Activated CD4-positive, alpha-beta memory T cell treated with anti-CD3 and anti-CD28 coated beads for 36 hours (primary cell): ENCODE measurements around the gene SLC28A2. TPM values are rescaled to one million over a fixed set of nuclear protein-coding genes. Genes with fewer than 3 reads are reported as not detected.
"Not testable (repeated sequence)": the region's sequence is repeated elsewhere in the genome, so short reads cannot be mapped to it uniquely, and the experiment has no call there.

Experiments used
- CTCF ChIA-PET: fragments of 350-600 bp; sonication (Branson Sonifier 250); formaldehyde crosslinking; loops from one replicate; lab custom pipeline; 2021; ENCODE audit warnings: antibody characterized with exemption, inconsistent platforms; lab: Charles Lee
- POLR2A ChIA-PET: fragments of 350-600 bp; sonication (Branson Sonifier 250); formaldehyde crosslinking; loops from one replicate; lab custom pipeline; 2021; ENCODE audit warnings: antibody characterized with exemption; lab: Charles Lee
- DNase-seq: peaks from one replicate; pipeline ENCODE4 v3.0.0-alpha.2; 2020
- H3K27ac Mint-ChIP-seq: one replicate; pipeline ENCODE4 v1.8.0; 2021; ENCODE audit warnings: mixed read lengths
- H3K27me3 Mint-ChIP-seq: one replicate; pipeline ENCODE4 v1.8.0; 2021; ENCODE audit warnings: mixed read lengths
- H3K36me3 Mint-ChIP-seq: one replicate; pipeline ENCODE4 v1.8.0; 2021; ENCODE audit warnings: mixed read lengths
- H3K4me1 Mint-ChIP-seq: one replicate; pipeline ENCODE4 v1.8.0; 2021; ENCODE audit warnings: low read depth, mixed read lengths
- H3K4me3 Mint-ChIP-seq: one replicate; pipeline ENCODE4 v1.8.0; 2021; ENCODE audit warnings: mild to moderate bottlenecking, mixed read lengths
- H3K9me3 Mint-ChIP-seq: one replicate; pipeline ENCODE4 v1.8.0; 2021; ENCODE audit warnings: mixed read lengths
- intact Hi-C: fragments of 100-400 bp; cut with micrococcal nuclease; formaldehyde crosslinking; loops from one replicate; pipeline ENCODE4 v1.15.1; 2023
- total RNA-seq, 2 experiments: library from RNA; stranded (reverse); gene quantifications; one replicate each; pipeline ENCODE4 v1.2.3, GENCODE V29; 2021

The SLC28A2 gene
- total RNA-seq, 2 experiments from 2014 or later: not detected

GRCh38 chr15:45231864-45232562 lies 20.0 kb upstream of the SLC28A2 start:
- DNase-seq: no peak
- intact Hi-C loops: no loop called here
- Mint-ChIP-seq H3K4me1 (no peaks in the 10 kb centered on the region), H3K36me3 (peaks cover 5% of the 10 kb centered on the region), H3K27me3 (peaks cover 2% of the 10 kb centered on the region), H3K4me3 (no peak overlapping the region), H3K9me3 (peaks cover 30% of the 10 kb centered on the region), H3K27ac (no peak overlapping the region)
- ChIA-PET CTCF (no interaction called here), POLR2A (no interaction called here)

DNA sequence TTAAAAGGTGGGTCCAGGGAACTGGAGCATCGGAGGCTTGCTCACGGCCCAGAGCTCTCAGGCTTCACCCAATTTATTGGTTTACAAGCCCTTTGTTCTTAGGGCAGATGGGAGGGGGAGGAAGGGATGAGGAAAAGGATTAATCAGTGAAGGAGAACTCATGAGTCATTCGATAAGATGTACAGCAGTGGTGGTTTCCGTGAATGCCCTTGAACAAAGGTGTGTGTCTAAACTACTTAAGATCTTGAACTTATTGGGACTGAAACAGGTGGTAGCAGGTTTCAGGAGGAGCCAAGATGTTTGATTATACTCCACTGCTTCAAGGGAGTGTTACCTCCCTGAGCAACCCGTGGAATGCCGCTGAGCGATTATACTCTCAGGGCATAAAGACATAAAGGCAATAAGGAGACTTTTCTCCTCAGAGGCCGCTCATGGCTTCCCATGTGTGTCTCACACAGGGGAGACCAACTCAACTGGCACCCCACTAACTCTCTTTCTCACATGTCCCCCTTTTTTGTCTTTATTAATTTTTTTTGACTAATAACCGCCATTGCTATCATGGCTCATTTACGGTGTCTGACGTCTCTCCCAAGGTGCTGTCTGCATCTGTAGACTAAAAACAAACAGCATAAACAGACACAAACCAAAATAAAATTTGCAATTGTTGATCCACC lies 17.3 kb upstream of the SLC28A2 start:
- intact Hi-C loops: no loop called here
- Mint-ChIP-seq H3K4me1 (no peaks in the 10 kb centered on the region), H3K4me3 (no peak overlapping the region), H3K27ac (no peak overlapping the region), H3K36me3 (peaks cover 9% of the 10 kb centered on the region), H3K9me3 (peaks cover 51% of the 10 kb centered on the region), H3K27me3 (peaks cover 5% of the 10 kb centered on the region)
- ChIA-PET CTCF (interaction anchor here (0.9 to 1.1 kb wide), 2 partner anchors 45 to 164 kb away, joined by 3 to 4 read pairs; no protein-coding TSS in a partner anchor), POLR2A (interaction anchor here (0.7 kb wide), 1 partner anchor 10 kb away, joined by 3 read pairs; no protein-coding TSS in a partner anchor)
- DNase-seq: no peak

DNA sequence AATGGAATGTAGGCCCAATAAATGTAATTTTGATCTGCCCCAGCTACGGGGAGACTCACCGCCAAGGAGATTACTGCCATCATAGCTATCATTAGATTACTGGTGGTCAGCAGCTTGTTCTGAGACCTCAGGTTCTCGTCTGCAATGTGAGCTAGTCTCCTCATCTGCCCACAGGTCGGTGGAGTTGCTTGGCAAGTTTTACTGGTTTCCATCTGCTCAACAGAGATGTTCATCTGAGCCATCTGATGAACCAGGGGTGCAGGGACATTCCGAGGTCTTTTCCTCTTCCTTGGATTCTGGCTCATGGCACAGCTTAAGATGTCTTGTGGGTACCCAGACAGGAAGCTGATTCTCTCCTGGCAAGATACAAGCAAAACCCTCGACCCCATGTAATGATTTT lies 15.2 kb upstream of the SLC28A2 start:
- H3K9me3 Mint-ChIP-seq: peaks cover 72% of the 10 kb centered on the region
- H3K4me3 Mint-ChIP-seq, POLR2A ChIA-PET, intact Hi-C loops, H3K27me3 Mint-ChIP-seq, CTCF ChIA-PET, H3K27ac Mint-ChIP-seq, H3K4me1 Mint-ChIP-seq, DNase-seq: not testable (repeated sequence)
- H3K36me3 Mint-ChIP-seq: peaks cover 15% of the 10 kb centered on the region

DNA sequence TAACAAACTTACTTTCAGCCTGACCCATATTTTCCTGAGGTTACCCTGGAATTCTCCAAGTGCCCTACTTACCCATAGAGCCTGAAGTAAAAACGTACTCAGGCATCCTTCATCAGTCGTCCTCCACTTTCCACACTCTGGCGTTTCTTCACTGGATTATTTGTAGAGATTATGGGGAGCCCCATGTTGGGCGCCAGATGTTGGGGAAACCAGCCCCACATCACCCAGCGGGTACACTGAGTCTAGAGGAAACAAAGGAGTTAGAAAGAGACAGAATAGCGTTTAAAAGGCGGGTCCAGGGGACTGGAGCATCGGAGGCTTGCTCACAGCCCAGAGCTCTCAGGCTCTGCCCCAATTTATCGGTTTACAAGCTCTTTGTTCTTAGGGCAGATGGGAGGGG lies 9.7 kb upstream of the SLC28A2 start:
- POLR2A ChIA-PET: no interaction called here
- no peak for DNase-seq
- CTCF ChIA-PET: no interaction called here
- peaks cover 3% of the 10 kb centered on the region for H3K27me3 Mint-ChIP-seq
- intact Hi-C loops: no loop called here
- H3K9me3 Mint-ChIP-seq: peaks cover 80% of the 10 kb centered on the region
- H3K27ac Mint-ChIP-seq: no peak overlapping the region
- peaks cover 38% of the 10 kb centered on the region for H3K36me3 Mint-ChIP-seq
- no peak overlapping the region for H3K4me3 Mint-ChIP-seq
- H3K4me1 Mint-ChIP-seq: no peaks in the 10 kb centered on the region

DNA sequence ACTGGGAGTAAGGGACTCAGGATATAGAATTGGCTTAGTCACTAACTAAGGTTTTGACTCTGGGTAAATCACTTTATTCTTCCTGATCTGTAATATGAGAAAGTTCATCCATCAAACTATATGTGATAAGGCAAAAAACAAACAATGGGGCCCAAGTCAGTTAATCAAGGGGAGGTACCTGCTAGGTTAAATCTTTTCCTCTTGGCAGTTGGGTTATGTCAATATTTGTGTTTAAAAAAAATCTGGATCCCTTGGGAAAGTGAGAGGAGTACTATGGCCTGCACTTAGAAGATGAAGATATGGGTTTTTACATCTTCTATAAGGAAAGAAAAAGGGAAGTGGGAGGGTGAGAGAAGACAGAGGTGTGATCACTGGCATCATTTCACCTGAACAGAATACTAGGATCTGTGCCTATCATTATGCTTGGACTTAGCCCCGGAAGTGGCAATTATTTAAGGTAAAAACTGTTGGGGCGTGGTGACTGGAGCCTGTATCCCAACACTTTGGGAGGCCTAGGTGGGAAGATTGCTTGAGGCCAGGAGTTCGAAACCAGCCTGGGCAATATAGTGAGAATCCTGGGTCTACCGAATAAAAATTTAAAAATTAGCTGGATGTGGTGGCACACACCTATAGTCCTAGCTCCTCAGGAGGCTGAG lies 2.8 kb upstream of the SLC28A2 start:
- Mint-ChIP-seq H3K4me3 (no peak overlapping the region), H3K27ac (no peak overlapping the region), H3K9me3 (peaks cover 16% of the 10 kb centered on the region), H3K36me3 (peaks cover 23% of the 10 kb centered on the region), H3K27me3 (no peaks in the 10 kb centered on the region), H3K4me1 (no peaks in the 10 kb centered on the region)
- no peak for DNase-seq
- ChIA-PET POLR2A (no interaction called here), CTCF (interaction anchor here (0.6 to 1.1 kb wide), 2 partner anchors 131 to 132 kb away, joined by 3 read pairs; no protein-coding TSS in a partner anchor)
- intact Hi-C loops: no loop called here

GRCh38 chr15:45253330-45253729 lies 1.3 kb downstream of the SLC28A2 start:
- Mint-ChIP-seq H3K27me3 (no peaks in the 10 kb centered on the region), H3K36me3 (peaks cover 11% of the 10 kb centered on the region), H3K4me3 (no peak overlapping the region), H3K9me3 (no peaks in the 10 kb centered on the region), H3K4me1 (no peaks in the 10 kb centered on the region), H3K27ac (no peak overlapping the region)
- POLR2A ChIA-PET: no interaction called here
- no peak for DNase-seq
- intact Hi-C loops: no loop called here
- CTCF ChIA-PET: interaction anchor here (0.6 to 1.6 kb wide), 6 partner anchors 20 to 90 kb away, joined by 3 to 10 read pairs (median 4); no protein-coding TSS in a partner anchor

DNA sequence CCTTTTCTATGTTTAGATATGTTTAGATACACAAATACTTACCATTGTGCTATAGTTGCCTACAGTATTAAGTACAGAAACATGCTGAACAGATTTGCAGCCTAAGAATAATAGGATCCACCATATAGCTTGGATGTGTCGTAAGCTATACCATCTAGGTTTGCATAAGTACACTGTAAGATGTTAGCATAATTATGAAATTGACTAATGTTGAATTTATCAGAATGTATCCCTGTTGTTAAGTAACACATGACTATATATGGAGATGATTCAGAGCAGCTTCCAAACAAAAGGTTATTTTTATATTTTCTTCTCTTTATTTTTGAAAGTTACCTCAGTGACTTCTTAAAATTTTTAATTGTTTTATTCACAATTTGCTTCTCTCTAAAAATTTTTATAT lies 2.4 kb downstream of the SLC28A2 start:
- no peaks in the 10 kb centered on the region for H3K9me3 Mint-ChIP-seq
- H3K27me3 Mint-ChIP-seq: no peaks in the 10 kb centered on the region
- H3K4me1 Mint-ChIP-seq: no peaks in the 10 kb centered on the region
- POLR2A ChIA-PET: no interaction called here
- no peak for DNase-seq
- peaks cover 6% of the 10 kb centered on the region for H3K36me3 Mint-ChIP-seq
- intact Hi-C loops: no loop called here
- no peak overlapping the region for H3K4me3 Mint-ChIP-seq
- CTCF ChIA-PET: interaction anchor here (1.6 kb wide), 1 partner anchor 49 kb away, joined by 4 read pairs; no protein-coding TSS in a partner anchor
- H3K27ac Mint-ChIP-seq: no peak overlapping the region

GRCh38 chr15:45254824-45255223 lies 2.8 kb downstream of the SLC28A2 start:
- H3K9me3 Mint-ChIP-seq, H3K27ac Mint-ChIP-seq, H3K27me3 Mint-ChIP-seq, DNase-seq, POLR2A ChIA-PET, H3K36me3 Mint-ChIP-seq, H3K4me1 Mint-ChIP-seq, CTCF ChIA-PET, H3K4me3 Mint-ChIP-seq, intact Hi-C loops: not testable (repeated sequence)

DNA sequence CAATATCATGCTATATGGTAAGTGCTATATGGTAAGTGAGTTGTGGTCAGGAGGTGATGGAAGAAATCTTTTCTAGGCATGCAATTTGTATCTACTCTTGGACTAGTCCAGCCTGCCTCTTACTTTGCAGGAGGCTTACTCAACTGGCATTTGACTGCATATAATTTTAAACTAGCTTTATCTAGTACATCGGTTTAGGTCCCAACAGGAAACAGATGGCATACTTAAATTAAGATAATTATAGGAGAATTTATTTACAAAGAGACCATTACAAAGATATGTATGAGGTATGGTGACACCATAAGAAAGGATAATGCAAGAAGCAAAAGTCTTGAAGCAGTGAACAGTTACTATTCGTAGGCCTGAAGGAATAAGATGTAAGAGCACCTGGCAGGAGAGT lies 7.8 kb downstream of the SLC28A2 start:
- no peaks in the 10 kb centered on the region for H3K27me3 Mint-ChIP-seq
- no peak overlapping the region for H3K27ac Mint-ChIP-seq
- ChIA-PET CTCF (no interaction called here), POLR2A (no interaction called here)
- intact Hi-C loops: no loop called here
- H3K4me3 Mint-ChIP-seq: no peak overlapping the region
- no peaks in the 10 kb centered on the region for H3K36me3 Mint-ChIP-seq
- no peaks in the 10 kb centered on the region for H3K9me3 Mint-ChIP-seq
- no peaks in the 10 kb centered on the region for H3K4me1 Mint-ChIP-seq
- DNase-seq: no peak

- H3K4me3 Mint-ChIP-seq: no peak overlapping the region
- CTCF ChIA-PET: no interaction called here
Measured at GRCh38 chr15:45262906-45263461, 10.9 kb downstream of the SLC28A2 start.

GRCh38 chr15:45263854-45264253 lies 11.8 kb downstream of the SLC28A2 start:
- H3K4me3 Mint-ChIP-seq: no peak overlapping the region
- ChIA-PET POLR2A (no interaction called here), CTCF (no interaction called here)
- no peaks in the 10 kb centered on the region for H3K36me3 Mint-ChIP-seq
- no peaks in the 10 kb centered on the region for H3K27me3 Mint-ChIP-seq
- H3K27ac Mint-ChIP-seq: no peak overlapping the region
- DNase-seq: no peak
- no peaks in the 10 kb centered on the region for H3K9me3 Mint-ChIP-seq
- intact Hi-C loops: no loop called here
- no peaks in the 10 kb centered on the region for H3K4me1 Mint-ChIP-seq

More at GRCh38 chr15:45262906-45263461, 10.9 kb downstream of the SLC28A2 start:
- DNase-seq: no peak
- Mint-ChIP-seq H3K36me3 (no peaks in the 10 kb centered on the region), H3K27me3 (no peaks in the 10 kb centered on the region), H3K4me1 (no peaks in the 10 kb centered on the region), H3K9me3 (no peaks in the 10 kb centered on the region), H3K27ac (no peak overlapping the region)
- POLR2A ChIA-PET: no interaction called here
- intact Hi-C loops: no loop called here

DNA sequence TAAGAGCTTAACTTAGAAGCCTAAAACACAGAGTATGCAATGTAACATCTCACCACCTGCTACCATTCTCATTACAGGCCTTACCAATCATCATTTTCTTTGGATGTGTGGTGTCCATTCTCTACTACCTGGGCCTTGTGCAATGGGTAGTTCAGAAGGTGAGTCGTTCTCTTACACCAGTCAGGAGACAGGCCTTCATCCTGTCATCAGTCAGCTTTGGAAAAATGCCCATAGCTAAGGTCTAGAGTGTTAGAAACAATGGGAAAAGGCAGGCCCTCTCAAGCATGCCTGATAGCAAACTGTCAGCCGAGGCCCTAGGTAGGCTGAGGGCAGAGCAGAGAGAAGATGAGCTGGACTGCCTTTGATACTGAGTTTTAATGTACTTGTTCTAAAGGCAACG lies 13.5 kb downstream of the SLC28A2 start:
- intact Hi-C loops: no loop called here
- Mint-ChIP-seq H3K4me1 (no peaks in the 10 kb centered on the region), H3K4me3 (no peak overlapping the region), H3K36me3 (no peaks in the 10 kb centered on the region), H3K27me3 (no peaks in the 10 kb centered on the region), H3K27ac (no peak overlapping the region), H3K9me3 (no peaks in the 10 kb centered on the region)
- POLR2A ChIA-PET: no interaction called here
- CTCF ChIA-PET: interaction anchor here (0.9 to 1.1 kb wide), 2 partner anchors 58 to 134 kb away, joined by 4 to 5 read pairs; no protein-coding TSS in a partner anchor
- DNase-seq: no peak
